MCF 10A (cell line): ENCODE data around the gene BIVM. TPM values are rescaled to one million over a fixed set of nuclear protein-coding genes. Genes with fewer than 3 reads are reported as not detected.

Experiments used
- BruUV-seq: library from RNA; stranded (reverse); fragments of 400-500 nt; replicated peaks from 2 replicates; lab custom pipeline; 2021; lab: Mats Ljungman, UMichigan
- CTCF ChIA-PET: fragments of 300-600 bp; sonication (Branson Sonifier 250); formaldehyde crosslinking; extraction: SDS; loops from one replicate; lab custom pipeline; 2021; ENCODE audit warnings: antibody characterized with exemption, inconsistent platforms; lab: Yijun Ruan, JAX
- POLR2A ChIA-PET: fragments of 300-600, 350-650 bp; sonication (Branson Sonifier 250); formaldehyde crosslinking; extraction: SDS; loops from one replicate; lab custom pipeline; 2020; ENCODE audit warnings: antibody characterized with exemption, inconsistent platforms; lab: Yijun Ruan, JAX
- DNase-seq: peaks from one replicate; pipeline ENCODE4 v3.0.0-alpha.2; 2018; ENCODE audit not compliant: unreplicated experiment
- H3K27ac Mint-ChIP-seq: one replicate; pipeline ENCODE4 v1.8.0; 2022; ENCODE audit warnings: mild to moderate bottlenecking, low read depth, mixed read lengths; ENCODE audit not compliant: unreplicated experiment
- H3K27me3 Mint-ChIP-seq: one replicate; pipeline ENCODE4 v1.8.0; 2022; ENCODE audit warnings: mixed read lengths; ENCODE audit not compliant: insufficient read depth, unreplicated experiment
- H3K36me3 Mint-ChIP-seq: one replicate; pipeline ENCODE4 v1.8.0; 2022; ENCODE audit warnings: mild to moderate bottlenecking, moderate library complexity, mixed read lengths; ENCODE audit not compliant: insufficient read depth, unreplicated experiment
- H3K4me1 Mint-ChIP-seq: one replicate; pipeline ENCODE4 v1.8.0; 2022; ENCODE audit warnings: mixed read lengths; ENCODE audit not compliant: insufficient read depth, unreplicated experiment
- H3K4me3 Mint-ChIP-seq: one replicate; pipeline ENCODE4 v1.8.0; 2022; ENCODE audit warnings: mild to moderate bottlenecking, moderate library complexity, mixed read lengths; ENCODE audit not compliant: unreplicated experiment
- H3K9me3 Mint-ChIP-seq: one replicate; pipeline ENCODE4 v1.8.0; 2022; ENCODE audit warnings: mixed read lengths; ENCODE audit not compliant: unreplicated experiment
- intact Hi-C: fragments of 100-400 bp; cut with micrococcal nuclease; formaldehyde crosslinking; loops from 2 replicates; pipeline ENCODE4 v1.14.1; 2022
- total RNA-seq: library from RNA; stranded (reverse); gene quantifications from 2 replicates; pipeline ENCODE4 v1.2.3, GENCODE V29; 2022
- TF ChIP-seq, protein P1 (sequence below): fragments of 200-600 bp; IDR thresholded peaks from one replicate; pipeline ENCODE4 v1.8.0; 2022; ENCODE audit warnings: antibody characterized with exemption, mild to moderate bottlenecking; ENCODE audit not compliant: unreplicated experiment

BIVM gene
- total RNA-seq, 1 experiment from 2014 or later, result 36.6 TPM

- TF ChIP-seq, protein P1, sequence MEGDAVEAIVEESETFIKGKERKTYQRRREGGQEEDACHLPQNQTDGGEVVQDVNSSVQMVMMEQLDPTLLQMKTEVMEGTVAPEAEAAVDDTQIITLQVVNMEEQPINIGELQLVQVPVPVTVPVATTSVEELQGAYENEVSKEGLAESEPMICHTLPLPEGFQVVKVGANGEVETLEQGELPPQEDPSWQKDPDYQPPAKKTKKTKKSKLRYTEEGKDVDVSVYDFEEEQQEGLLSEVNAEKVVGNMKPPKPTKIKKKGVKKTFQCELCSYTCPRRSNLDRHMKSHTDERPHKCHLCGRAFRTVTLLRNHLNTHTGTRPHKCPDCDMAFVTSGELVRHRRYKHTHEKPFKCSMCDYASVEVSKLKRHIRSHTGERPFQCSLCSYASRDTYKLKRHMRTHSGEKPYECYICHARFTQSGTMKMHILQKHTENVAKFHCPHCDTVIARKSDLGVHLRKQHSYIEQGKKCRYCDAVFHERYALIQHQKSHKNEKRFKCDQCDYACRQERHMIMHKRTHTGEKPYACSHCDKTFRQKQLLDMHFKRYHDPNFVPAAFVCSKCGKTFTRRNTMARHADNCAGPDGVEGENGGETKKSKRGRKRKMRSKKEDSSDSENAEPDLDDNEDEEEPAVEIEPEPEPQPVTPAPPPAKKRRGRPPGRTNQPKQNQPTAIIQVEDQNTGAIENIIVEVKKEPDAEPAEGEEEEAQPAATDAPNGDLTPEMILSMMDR, result no peak
- Mint-ChIP-seq H3K4me1 (peaks cover 15% of the 10 kb centered on the region), H3K9me3 (no peaks in the 10 kb centered on the region), H3K4me3 (peak overlapping the region; percentile 83), H3K27ac (peak overlapping the region; percentile 90), H3K27me3 (no peaks in the 10 kb centered on the region), H3K36me3 (peaks cover 27% of the 10 kb centered on the region)
- DNase-seq, result no peak
- TSS peak; percentile 94 for BruUV-seq
- intact Hi-C loops, result loop anchor here (1.0 kb wide), 1 partner anchor 249 kb away; the partner anchor contains the start of gene TPP2
- POLR2A ChIA-PET, result interaction anchor here (0.6 to 6.9 kb wide), 28 partner anchors 9 to 1627 kb away, joined by 3 to 156 read pairs (median 6); partner anchors contain the start of genes BIVM, POGLUT2, TEX30 and TPP2
- CTCF ChIA-PET, result interaction anchor here (0.7 to 1.8 kb wide), 13 partner anchors 11 to 420 kb away, joined by 3 to 5 read pairs (median 4); no protein-coding TSS in a partner anchor
These were observed 46.3 kb downstream of the BIVM start for GRCh38 chr13:102845289-102845629.

- peak within 1 kb of the TSS; percentile 90 for H3K27ac Mint-ChIP-seq
- peak; percentile 96 for DNase-seq
- H3K4me3 Mint-ChIP-seq, result peak within 1 kb of the TSS; percentile 83
- BruUV-seq, result no TSS peak
- TF ChIP-seq, protein P1, result no peak
- intact Hi-C loops, result loop anchor here (1.0 to 2.0 kb wide), 2 partner anchors 73 to 249 kb away; partner anchors contain the start of genes TEX30 and TPP2
- H3K36me3 Mint-ChIP-seq, result peaks cover 22% of the 10 kb centered on the region
- ChIA-PET CTCF (interaction anchor here (0.7 to 3.9 kb wide), 17 partner anchors 11 to 421 kb away, joined by 3 to 25 read pairs (median 4); no protein-coding TSS in a partner anchor), POLR2A (interaction anchor here (0.6 to 6.9 kb wide), 31 partner anchors 10 to 1626 kb away, joined by 3 to 156 read pairs (median 5); partner anchors contain the start of genes BIVM, POGLUT2, TEX30 and TPP2)
- H3K4me1 Mint-ChIP-seq, result peaks cover 20% of the 10 kb centered on the region
- H3K9me3 Mint-ChIP-seq, result no peaks in the 10 kb centered on the region
- H3K27me3 Mint-ChIP-seq, result no peaks in the 10 kb centered on the region
These were observed 46.8 kb downstream of the BIVM start, which contains the start of gene ERCC5 for GRCh38 chr13:102845630-102846260. Gene ERCC5 (plus strand): TSS chr13:102846032. CDS start chr13:102846267, 235 bp downstream.

- no peaks in the 10 kb centered on the region for H3K9me3 Mint-ChIP-seq
- ChIA-PET CTCF (interaction anchor here (0.6 to 3.9 kb wide), 10 partner anchors 13 to 1220 kb away, joined by 3 to 25 read pairs (median 3); no protein-coding TSS in a partner anchor), POLR2A (interaction anchor here (0.5 to 6.9 kb wide), 27 partner anchors 10 to 1625 kb away, joined by 3 to 156 read pairs (median 6); partner anchors contain the start of genes BIVM, POGLUT2, TEX30 and TPP2)
- H3K4me3 Mint-ChIP-seq, result peak overlapping the region; percentile 83
- TSS peak; percentile 33 for BruUV-seq
- DNase-seq, result peak; percentile 52
- peaks cover 22% of the 10 kb centered on the region for H3K4me1 Mint-ChIP-seq
- no peaks in the 10 kb centered on the region for H3K27me3 Mint-ChIP-seq
- peak overlapping the region; percentile 90 for H3K27ac Mint-ChIP-seq
- peaks cover 16% of the 10 kb centered on the region for H3K36me3 Mint-ChIP-seq
- intact Hi-C loops, result loop anchor here (1.0 to 2.0 kb wide), 5 partner anchors 46 to 266 kb away; partner anchors contain the start of gene TEX30
- TF ChIP-seq, protein P1, result no peak
These were observed 47.5 kb downstream of the BIVM start for GRCh38 chr13:102846261-102847015.
